D341Med (cell line): ENCODE data around the gene CAMK2B.
A peak's percentile ranks its signal among the peaks of the same experiment; 100 is the strongest.
"Not testable (repeated sequence)": the region's sequence is repeated elsewhere in the genome, so short reads cannot be mapped to it uniquely, and the experiment has no call there.

Experiments used
- DNase-seq: peaks from one replicate; pipeline ENCODE4 v3.0.0; 2012; ENCODE audit warnings: low spot score

CAMK2B gene

GRCh38 chr7:44215531-44215930 lies 109.9 kb downstream of the CAMK2B start:
- DNase-seq = no peak

GRCh38 chr7:44213877-44214388 lies 111.5 kb downstream of the CAMK2B start:
- DNase-seq = no peak

GRCh38 chr7:44213206-44213876 lies 112.1 kb downstream of the CAMK2B start:
- no peak for DNase-seq

- DNase-seq = no peak
These were observed 112.7 kb downstream of the CAMK2B start for GRCh38 chr7:44212581-44213184.

- no peak for DNase-seq
These were observed 113.4 kb downstream of the CAMK2B start for GRCh38 chr7:44212018-44212417.

GRCh38 chr7:44211126-44211675 lies 114.2 kb downstream of the CAMK2B start:
- DNase-seq = no peak

- DNase-seq = no peak
These were observed 115.3 kb downstream of the CAMK2B start for GRCh38 chr7:44210107-44210506.

GRCh38 chr7:44208085-44208484 lies 117.3 kb downstream of the CAMK2B start:
- DNase-seq = no peak

GRCh38 chr7:44206008-44206407 lies 119.4 kb downstream of the CAMK2B start:
- no peak for DNase-seq

GRCh38 chr7:44201813-44202212 lies 123.6 kb downstream of the CAMK2B start:
- DNase-seq = no peak

- DNase-seq = peak; percentile 97
These were observed 124.5 kb downstream of the CAMK2B start, which contains the start of gene YKT6 for GRCh38 chr7:44200699-44201461. TSS of gene YKT6 (plus strand) at chr7:44200978. CDS start at chr7:44201136, 158 bp downstream.

- not testable (repeated sequence) for DNase-seq
These were observed 125.2 kb downstream of the CAMK2B start for GRCh38 chr7:44200163-44200562.

GRCh38 chr7:44197474-44197873 lies 127.9 kb downstream of the CAMK2B start:
- DNase-seq = no peak

GRCh38 chr7:44196450-44196872 lies 128.9 kb downstream of the CAMK2B start:
- DNase-seq = peak; percentile 75

GRCh38 chr7:44195889-44196288 lies 129.5 kb downstream of the CAMK2B start:
- no peak for DNase-seq

GRCh38 chr7:44194562-44195145 lies 130.7 kb downstream of the CAMK2B start:
- DNase-seq = no peak

GRCh38 chr7:44194069-44194468 lies 131.3 kb downstream of the CAMK2B start:
- DNase-seq = no peak

GRCh38 chr7:44193011-44193802 lies 132.2 kb downstream of the CAMK2B start:
- DNase-seq = no peak

- no peak for DNase-seq
These were observed 134.2 kb downstream of the CAMK2B start for GRCh38 chr7:44191171-44191570.

GRCh38 chr7:44189993-44190872 lies 135.2 kb downstream of the CAMK2B start:
- no peak for DNase-seq
